Measurements from ENCODE around the gene ASPDH.

The ASPDH gene

DNA sequence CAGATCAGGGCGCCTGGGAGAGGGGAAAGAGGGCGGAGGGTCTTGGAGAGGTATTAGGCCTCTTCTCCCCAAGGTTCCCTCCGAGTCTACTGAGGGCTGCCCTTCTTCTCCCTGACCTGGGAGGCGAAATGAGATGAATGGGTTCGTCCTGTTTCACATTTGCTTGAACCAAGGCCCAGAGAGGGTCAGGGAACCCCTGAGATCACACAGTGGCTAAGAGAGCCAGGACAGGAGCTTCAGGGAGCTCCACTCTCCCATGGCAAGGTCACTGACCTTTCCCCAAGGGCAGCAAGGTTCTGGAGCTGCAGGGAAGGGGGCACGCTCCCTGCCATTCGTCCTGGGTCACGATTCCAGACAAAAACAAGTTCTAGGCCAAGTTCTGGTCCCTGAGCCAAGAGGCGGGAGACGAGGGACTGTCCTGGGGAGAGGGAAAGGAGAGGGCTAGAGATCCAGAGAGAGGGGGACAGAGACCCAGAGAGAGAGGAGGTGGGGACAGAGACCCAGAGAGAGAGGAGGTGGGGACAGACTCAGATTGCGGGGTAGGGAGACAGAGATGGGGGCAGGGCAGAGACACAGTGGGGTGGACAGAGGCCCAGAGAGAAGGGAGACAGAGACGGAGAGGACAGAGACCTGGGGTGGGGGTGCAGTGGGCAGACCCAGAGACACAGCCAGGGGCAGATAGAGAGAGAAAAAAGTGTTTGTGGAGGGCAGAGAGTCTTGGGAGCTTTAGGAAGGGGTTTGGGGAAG lies 541 bp downstream of the ASPDH start:
- no peak for DNase-seq

DNA sequence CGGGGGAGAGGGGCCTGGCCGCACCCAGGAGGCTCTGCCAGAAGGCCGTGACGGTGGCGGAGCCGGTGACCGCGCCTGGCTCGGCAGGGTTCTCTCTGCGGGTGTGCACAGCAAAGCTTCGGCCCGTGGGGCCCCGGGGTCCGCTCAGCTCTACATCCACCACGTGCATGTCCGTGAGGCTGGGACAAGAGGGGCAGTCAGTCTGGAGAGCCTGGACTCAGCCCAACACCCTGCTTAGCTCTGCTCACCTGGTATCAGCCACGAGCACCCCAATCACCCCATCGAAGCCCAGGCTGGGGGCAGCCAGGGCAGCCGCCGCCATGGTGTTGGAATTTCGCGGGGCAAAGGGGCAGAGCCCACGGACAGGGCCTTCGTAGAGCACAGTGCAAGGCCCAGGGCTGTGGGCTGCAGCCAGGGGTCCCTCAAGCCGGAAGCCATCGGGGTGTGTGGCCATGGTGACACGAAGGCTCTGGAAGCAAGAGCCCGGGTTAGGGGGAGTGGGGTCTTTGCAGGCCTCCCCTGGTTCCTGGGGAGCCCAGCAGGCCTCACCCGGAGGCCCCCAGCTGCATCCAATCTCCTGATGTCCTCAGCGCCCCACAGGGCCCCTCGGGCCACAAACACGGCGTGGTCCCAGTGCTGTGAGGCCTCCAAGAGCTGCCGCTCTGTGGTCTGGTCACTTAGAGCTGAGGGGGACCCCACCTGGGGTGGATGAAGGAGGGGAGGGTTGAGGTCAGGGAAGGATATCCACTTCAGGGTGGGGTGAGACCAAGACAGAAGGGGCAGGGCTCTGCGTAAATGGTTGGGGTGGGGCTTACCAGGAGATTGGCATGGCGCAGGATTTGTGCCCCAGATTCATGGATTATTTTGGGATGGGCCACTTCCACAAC lies 1.4 kb downstream of the ASPDH start:
- DNase-seq = no peak

GRCh38 chr19:50511069-50511822 lies 2.5 kb downstream of the ASPDH start, which contains the start of gene JOSD2:
Gene JOSD2 (minus strand): TSS chr19:50511191. CDS start chr19:50510431, 760 bp downstream.
- DNase-seq = peak; percentile 34

- DNase-seq = no peak
Observed at GRCh38 chr19:50510700-50511068, 3.0 kb downstream of the ASPDH start.

- DNase-seq = no peak
Observed at GRCh38 chr19:50510121-50510670, 3.5 kb downstream of the ASPDH start.

GRCh38 chr19:50509366-50509765 lies 4.3 kb downstream of the ASPDH start:
- no peak for DNase-seq

- DNase-seq = no peak
Observed at GRCh38 chr19:50508843-50509190, 4.9 kb downstream of the ASPDH start.

- no peak for DNase-seq
Observed at GRCh38 chr19:50507376-50507775, 6.3 kb downstream of the ASPDH start.

GRCh38 chr19:50506700-50507099 lies 7.0 kb downstream of the ASPDH start:
- DNase-seq = no peak

DNA sequence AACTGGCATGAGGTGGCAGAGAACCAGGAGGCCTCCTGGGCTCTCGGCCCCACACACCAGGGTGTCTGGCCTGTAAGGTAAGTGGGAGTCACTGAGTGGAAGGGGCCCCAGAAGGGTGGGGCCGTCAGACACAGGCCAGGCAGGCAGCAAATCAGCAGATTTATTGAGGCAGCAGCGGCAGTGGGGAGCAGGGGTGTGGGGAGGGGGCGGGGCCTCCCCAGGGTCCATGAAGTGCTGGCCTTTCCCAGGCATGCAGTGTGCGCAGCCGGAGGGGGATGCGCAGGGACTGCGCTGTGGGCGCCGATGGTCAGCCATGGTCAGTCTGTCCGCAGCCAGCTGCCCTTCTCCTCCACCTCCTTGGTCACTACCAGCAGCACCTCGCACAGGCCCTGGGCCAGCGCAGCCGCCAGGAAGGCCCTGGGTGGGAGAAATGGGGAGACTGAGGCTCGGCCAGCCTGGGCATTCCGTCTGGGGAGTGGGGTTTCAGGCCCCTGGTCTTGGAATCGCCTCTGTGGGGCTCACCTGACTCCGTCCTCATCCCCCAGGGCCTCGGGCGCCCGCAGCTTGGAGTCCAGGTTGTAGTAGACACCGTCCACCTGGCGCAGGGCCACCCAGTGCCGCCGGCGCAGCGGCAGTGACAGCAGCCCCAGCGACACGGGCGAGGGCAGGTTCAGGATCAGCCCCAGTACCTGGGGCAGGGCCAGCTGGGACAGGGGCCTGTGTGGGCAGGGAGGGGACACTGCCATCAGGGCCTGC lies 7.7 kb downstream of the ASPDH start:
- no peak for DNase-seq

DNA sequence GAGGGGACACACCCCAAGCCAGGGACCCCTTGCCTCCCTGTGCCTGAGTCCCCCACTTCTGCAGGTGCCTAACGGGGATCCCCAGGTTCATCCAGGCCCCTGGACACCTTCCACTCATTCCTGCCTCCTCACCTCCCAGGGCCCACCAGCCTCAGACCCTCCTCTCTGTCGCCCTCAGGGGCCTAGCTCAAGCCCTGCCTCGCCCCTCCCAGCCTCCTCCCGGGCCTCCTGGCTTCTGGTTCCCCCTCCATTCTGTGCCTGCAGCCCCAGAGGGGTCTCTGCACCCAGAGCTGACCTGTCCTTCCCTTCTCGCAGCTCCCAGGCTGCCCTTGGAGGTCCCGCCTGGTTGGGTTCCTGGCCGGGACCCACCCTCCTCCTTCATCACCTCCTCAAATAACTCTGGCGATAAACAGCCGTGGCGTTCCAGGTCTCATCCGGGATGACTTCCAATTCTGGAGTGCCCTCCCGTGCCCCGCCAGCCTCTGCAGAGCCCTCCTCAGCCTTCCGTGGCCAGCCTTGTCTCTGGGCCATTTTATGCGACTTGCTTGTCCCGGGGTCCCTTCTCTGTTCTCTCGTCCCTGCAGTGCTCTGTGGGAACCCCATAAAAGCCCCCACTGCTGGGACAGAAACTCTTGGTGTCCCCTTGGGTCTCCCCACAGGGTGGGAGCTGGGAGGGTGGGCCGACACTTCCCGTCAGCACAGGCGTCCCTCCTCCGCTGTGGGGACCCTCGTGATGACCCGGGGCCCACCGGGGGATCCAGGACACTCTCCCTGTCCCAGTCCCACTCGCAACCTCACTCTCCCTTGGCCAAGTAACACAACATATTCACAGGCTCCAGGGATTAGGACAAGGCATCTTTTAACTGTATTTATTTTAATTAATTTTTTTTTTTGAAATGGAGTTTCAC lies 11.9 kb downstream of the ASPDH start:
- no peak for DNase-seq

- DNase-seq = no peak
Observed at GRCh38 chr19:50501186-50501567, 12.5 kb downstream of the ASPDH start.

DNA sequence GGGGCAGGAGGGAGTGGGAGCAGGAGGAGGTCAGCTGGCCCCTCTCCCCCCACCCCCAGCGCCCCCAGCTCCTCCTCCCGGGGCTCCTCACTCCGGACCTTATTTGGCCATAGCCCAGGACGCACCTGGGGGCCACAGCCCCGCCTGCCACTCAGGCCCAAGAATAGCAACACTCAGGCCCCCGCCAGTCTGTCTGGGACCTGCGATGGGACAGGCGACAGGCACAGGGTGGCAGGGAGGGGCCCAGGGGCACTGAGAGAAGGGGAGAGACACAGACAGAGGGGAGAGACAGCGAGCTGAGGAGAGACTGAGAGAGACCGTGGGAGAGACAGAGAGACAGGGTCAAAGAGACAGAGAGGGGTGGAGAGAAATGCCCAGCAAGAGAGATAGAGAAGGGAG lies 13.0 kb downstream of the ASPDH start:
- DNase-seq = no peak

- no peak for DNase-seq
Observed at GRCh38 chr19:50500060-50500752, 13.5 kb downstream of the ASPDH start.

GRCh38 chr19:50498219-50499056 lies 15.3 kb downstream of the ASPDH start:
- DNase-seq = no peak

- no peak for DNase-seq
Observed at GRCh38 chr19:50497022-50497405, 16.7 kb downstream of the ASPDH start.

GRCh38 chr19:50496189-50497021 lies 17.3 kb downstream of the ASPDH start:
- DNase-seq = no peak

DNA sequence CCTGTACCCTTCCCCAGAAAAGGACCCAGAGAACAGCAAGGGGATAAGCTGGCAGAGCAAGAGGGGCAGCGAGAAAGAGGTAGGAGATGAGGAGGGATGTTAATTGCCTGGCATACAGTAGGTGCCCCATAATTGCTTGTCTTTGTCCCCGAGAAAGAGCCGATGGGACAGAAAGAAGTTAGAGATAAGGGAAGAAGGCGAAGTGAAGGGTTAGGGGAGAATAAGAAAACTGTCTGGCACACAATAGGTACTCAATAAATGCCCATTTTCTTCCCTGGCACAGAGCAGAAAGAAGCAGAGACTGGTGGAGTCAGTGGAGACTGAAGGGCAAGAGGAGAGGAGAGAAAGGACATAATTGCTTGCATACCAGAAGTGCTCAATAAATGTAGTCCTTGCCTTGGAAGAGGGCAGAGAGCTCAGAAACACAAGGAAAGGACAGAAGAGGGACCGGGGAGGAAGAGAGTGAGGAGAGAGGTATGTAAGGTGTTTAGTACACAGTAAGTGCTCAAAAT lies 18.6 kb downstream of the ASPDH start:
- no peak for DNase-seq

All from NCI-H510A treated with DMSO at 0.1 percent for 48 hours (cell line).